Dedifferentiated amniotic fluid mesenchymal stem cell (primary cell): ENCODE results near the gene GRP.

ENCODE experiments used
- DNase-seq: peaks from one replicate; pipeline ENCODE4 v3.0.0-alpha.2; 2016; ENCODE audit errors: extremely low spot score

The GRP gene

DNA sequence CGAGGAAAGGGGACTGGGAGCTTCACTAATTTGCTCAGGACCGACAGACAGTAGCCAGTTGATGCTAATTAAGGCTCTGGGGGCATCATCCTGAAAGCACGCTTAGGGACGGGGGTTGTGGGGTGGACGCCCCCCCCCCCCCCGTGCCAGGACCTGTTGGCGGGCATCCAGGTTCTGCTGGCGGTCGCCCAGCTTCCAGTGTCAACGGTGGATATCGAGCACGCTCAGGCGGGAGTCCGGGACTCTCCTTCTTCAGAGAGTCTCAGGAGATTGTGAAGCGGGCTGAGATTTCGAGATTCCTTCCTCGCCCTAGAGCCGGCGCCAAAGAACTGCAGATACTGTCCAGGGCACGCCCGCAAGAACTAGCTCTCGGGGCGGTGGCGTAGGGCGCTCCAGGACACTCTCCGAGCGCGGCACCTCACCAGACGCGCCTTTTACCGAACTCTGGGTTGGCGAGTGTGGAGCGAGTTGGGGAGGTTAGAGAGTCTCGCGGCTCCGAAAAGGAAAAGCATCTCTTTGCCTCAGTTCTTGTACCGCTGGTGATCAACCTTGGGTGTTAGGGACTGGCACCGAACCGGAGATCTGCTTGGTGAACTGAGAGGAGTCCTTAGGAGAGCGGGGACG is 47.7 kb downstream of the GRP start:
- no peak for DNase-seq

DNA sequence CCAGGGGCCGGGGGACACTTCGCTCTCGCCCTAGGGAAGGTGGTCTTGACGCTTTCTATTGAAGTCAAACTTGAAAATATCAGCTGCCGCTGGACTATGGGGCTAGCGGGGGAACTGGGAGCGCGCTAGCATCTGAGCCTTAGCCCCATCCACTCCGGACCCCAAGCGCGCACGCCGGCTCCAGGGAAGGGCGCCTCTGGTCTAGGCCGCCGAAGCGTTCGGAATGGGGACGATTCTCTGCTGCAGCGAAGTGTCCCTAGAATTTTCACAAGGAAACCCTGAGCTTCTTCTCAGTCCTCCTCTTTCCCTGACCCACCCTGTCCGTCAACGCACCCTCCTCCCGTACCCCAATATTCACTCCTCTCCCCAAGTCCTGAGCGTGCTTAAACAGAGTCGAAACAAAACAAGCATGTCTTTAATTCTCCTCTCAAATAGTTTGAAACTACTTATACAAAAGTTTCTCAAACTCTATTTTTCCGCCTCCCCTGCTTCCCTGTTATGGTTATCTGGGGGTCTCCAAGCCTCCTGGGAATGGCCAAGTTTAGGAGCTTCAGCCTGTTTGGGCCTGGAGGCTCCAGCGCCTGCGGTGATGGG is 48.3 kb downstream of the GRP start:
- DNase-seq: no peak

DNA sequence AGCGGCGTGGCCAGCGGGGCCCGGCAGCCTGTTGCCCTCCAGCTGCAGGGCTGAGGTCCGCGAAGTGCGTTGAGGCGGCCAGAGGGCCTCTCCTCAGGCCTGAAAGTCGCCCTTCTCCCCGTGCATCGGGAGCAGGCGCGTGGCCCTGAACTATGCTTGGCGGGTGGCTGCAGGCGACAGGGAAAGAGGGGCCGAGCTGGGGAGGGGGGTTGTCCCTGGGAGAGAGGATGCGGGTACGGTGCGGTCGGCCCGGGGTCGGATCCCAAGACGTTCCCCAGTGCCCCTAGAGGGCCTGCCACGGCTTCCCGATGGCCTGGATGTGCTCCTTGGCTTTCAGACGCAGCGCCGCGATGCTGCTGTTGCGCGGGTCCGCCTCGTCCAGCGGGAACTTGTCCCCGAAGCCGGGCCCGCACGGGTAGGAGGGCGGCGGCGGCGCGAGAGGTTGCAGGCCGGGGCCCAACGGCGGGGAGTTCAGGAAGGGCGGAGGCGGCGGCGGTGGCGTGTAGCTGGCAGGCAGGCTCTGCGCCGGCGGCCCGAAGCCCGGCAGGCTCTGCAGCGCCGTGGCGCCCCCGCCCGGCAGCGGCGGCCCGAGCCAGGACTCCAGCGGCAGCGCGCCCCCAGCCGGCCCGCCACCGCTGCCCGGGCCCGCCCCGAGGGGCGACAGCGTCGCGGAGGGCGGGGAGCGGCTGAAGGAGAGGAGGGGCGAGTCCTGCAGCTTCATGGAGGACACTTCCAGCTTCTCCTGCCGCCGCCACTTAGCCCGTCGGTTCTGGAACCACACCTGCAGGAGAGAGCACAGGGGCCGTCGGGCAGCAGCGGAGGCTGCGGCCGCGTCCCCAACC is 49.0 kb downstream of the GRP start:
- no peak for DNase-seq

DNA sequence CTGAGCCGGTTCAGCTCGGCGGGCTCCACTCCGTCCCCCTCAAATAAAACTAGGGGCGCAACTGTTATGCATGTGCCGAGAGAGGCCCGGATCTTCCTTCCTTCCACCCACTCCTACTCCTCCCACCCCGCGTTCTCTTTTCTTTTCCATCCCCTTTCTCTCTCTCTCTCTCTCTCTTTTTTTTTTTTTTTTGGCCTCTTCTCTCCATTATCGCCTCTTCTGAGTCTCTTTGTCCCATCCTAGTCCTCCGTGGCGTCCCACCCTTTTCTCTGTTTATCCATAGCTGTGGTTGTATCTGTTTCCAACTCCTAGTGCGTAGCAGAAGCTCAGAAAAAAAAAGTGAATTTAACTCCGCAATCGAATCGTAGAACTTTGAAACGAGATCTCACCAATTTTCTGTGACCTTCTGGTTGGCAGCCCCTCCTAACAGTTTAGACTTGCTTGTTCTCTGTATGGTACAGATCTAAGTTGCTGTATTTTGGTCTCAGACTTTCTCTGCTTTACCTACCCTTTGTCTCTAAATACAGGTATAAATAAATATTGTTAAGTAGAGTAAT is 49.7 kb downstream of the GRP start:
- DNase-seq: no peak

DNA sequence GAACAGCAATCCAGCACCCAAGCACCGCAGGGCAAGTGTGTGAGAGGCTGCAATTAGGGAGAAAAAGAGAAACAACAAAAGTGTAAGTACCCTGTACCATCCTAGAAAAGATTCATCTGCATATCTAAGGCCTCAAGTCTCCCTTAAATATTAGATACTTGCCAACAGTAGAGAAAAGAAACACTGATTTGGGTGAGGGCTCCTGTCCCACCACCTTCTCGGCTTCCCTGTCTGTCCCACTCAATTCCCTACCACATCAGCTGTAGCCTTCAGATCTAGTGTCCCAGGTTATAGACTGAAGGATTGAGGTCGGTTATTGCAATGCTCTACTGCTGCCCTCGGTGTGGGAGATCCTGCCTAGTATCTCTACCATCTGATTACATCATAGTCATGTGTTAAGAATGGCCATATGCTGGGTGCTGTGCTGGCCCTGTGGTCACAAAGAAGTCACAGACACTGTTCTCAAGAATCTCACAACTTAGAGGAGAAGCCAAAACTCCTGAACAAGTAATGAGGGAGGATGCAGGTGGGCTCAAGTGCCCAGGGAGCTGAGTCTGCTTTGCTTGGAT is 50.8 kb downstream of the GRP start:
- DNase-seq: no peak

DNA sequence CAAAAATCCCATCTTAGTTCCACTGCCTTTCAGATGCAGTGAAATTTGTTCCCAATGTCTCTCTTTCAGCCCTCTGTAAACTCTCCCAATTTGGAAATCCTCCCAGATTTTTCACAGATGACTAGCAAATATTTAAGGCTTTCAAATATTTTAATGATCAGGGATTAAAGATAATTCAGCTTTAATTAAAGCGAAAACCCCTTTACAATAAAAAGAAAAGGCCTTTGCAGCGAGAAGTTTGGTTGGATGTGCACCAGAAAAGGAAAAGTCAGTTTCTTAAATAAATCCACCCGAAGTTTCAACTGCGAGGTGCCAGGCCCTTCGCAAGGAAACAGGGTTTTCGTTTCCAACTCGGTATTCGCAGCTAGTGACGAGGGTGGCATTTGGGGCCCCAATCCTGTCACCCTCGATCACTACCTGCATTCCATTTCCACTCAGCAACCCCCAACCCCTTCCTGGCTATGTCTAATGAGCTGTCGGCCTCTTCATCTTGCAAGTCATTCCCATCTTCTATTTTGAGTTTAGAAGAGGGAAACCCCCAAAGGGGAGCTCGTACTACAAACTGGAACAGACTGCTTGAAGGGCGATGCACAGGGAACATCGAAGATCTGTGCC is 51.8 kb downstream of the GRP start:
- no peak for DNase-seq

DNA sequence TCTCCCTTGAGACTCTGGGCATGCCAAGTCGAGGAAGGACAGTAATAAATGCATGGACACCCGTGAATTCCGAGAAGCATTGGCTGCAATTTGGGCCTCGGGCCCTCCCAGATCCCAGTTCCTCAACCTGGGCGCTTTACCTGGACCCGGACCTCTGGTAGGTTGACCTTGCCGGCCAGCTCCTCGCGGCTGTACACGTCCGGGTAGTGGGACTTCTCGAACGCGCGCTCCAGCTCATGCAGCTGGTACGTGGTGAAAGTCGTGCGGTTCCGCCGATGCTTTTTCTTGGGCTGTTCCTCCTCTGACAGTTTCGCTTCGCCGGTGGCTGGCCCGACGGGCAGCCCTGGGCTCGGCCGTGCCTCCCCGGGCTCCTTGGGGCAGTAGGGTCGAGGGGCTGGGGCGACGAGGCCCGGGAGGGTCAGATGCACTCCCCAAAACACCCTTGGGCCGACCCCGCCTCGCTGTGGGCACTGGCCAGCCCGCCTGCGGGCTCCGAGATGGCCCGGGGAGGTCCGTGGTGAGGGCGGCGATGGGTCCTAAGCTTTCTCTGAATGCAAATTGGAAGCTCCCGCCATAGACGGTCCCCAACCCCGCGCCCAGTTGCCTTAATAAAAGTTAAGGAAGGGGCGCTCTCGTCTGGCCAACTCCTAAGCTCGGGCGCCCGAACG is 52.4 kb downstream of the GRP start:
- DNase-seq: no peak

DNA sequence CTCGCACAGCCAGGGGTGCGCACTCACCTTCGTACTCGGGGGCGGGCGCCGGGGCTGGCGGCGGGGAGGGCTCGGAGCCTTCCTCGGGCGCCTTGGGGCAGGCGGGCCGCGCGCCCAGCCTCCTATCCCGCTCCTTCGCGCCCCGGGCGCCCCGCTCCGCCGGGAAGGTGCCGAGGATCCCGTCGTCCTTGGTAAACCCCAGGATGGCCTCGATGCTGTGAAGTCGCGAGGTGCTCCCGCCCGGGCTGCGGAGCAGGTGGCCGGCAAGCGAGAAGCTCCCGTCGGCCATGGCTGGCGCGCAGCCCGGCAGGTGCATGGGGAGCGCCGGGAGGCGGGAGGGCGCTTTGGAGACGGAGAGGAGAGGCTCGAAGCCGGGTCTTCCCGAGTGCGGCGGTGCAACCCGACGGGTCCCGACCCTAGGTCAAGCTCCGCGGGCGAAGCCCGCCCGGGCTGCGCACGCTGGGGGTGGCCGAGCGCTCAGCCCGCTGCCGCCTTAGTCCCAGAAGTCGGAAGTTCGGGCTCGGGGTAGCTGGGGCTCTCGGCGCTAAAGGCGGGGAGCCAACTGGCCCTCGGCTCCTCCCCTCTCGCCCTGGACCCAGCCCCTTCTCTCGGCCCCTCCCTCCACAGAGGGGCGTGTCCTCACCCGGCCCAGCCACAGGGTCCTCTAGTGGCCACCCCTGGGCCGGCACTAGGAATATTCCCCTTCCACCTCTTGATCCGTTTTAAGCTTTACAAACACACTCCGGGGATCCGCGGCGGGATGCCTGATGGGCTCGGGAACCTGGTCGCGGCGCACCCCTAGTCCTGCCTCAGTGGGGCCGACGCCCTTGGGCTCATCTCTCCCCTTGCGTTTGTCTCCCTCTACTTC is 53.2 kb downstream of the GRP start, which contains the start of gene RAX:
Gene RAX (minus strand): TSS at position 564 of the 868 bp plus-strand sequence. CDS start 248 bp downstream, at position 316.
- DNase-seq: no peak

DNA sequence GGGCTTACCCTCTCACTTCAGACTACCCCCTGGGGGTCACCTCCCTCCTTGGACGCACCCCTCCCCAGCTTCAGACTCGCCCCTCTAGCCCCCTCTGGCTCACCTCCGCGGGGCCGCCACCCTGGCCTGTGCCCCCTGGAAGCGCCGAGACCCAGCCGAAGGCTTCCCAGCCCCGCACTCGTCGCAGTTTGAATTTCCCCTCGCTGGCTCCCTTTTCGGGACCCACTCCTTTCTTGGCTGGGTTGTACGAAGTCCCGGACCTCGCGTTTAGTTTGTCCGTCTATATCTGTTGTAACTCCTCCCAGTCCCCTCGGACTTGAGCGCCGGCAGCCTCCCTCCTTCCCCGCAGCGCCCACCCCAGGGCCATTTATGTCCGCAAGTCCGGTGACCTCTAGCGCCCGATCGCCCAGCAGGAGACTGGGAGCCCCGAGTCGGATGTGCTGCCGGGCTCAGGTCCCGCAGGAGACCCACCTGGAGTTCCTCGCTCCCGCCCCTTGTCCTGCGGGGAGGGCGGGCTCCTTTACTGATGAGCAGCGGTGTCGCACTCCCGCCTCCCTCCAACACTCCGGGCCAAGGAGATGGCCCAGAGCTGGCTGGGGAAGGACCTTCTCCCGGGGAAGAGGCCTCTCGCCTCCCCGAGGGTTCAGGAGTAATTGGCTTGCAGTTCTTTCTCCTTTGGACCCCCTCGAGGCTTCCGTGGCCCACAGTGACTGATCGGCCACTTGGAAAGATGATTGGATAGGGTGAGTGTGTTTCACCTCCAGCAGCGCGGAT is 54.0 kb downstream of the GRP start:
- DNase-seq: no peak

DNA sequence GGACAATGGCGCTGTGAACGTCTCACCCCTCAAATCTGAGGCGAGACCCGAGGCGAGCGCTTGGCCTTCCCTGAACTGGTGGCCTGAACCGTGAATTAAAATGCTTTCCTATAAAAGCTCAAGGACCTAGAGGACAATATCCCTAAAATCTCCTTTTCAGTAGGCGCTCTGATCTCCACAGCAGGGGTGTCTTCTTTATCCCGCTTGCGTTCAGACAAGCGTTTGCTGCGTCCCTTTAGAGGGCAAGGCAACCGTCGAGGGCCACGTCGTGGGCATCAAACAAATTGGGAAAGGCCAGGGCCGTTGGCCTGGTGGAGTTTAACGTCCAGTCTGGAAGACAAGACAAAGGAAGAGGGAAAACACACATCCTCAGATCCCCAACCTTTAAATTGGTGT is 54.6 kb downstream of the GRP start:
- DNase-seq: no peak

DNA sequence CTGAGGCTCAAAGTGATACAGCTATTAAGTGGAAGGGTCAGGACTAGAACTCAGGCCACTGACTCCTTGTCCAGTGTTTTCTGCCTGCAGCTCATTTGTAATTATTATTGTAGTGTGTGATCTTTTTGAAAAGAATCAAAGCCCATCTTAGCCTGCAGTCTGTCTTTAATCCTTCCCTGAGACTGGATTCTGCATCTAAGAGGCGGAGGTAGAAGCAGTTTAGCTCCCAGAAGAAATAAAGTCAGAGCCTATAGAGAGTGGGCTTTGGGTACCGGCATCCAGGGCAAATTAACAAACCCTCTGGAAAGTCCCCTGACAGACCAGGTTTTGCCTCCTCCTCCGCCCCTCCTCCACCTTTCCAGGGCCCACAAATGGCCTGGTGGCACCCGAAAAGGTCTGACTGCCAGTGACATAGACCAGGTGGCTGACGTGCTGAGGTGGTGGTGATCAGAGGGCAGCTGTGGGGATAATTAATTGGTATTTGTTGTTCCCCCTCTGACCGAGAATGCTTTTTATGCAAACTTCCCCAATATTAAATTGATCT is 55.5 kb downstream of the GRP start:
- no peak for DNase-seq

DNA sequence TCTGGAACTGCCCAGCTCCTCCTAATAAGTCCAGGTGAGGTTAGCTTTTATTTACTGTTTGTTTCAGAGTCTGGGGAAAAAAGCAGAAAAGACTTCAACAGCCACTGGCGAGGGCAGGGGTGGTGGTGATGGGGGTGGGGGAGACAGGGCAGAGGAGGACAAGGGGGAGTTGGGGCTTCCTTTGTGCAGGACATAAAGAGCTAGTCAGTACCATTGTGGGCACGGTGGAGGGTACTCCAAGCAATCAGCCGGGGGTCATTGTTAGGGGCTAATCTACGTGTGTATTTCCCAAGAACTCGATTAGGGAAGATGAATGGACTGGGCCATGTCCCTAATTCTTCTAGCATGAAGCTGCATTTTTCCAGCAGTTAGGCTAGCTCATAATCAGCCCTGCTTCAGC is 56.1 kb downstream of the GRP start:
- no peak for DNase-seq

DNA sequence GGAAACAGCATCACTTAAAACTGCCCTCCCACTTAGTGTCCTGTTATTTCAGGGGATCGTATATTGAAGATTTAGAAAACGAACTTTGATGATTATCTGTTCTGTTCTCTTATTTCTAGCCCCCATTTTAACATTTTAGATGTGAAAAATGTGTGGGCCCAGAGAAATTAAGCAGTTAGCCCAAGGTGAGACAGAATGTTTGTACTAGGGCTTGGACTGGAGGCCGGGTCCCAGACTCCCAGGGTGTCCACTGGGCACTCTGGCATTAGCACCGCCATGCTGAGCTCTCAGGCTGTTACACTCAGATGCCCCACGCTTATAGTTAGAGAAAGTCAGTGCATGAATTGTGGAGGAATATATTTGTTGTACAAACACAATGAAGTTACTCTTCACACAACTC is 58.8 kb downstream of the GRP start:
- DNase-seq: no peak

DNA sequence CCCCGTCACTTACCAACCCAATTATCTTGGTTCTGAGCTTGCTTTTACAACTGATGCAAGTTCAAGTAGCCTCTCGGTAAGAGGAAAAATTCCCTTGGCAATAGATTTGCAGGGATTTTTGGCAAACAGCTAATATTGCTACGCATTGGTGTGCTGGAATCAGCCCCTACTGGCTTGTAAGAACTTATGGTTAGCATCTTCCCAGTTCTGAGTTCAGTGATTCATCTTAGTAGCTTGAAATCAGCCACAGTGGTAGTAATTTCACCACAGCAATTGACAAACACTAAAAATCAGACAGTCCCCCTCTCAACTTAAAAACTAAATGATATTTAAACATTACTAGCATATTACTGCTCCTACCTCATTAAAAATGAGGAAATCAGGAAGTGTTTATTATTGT is 59.2 kb downstream of the GRP start:
- no peak for DNase-seq

DNA sequence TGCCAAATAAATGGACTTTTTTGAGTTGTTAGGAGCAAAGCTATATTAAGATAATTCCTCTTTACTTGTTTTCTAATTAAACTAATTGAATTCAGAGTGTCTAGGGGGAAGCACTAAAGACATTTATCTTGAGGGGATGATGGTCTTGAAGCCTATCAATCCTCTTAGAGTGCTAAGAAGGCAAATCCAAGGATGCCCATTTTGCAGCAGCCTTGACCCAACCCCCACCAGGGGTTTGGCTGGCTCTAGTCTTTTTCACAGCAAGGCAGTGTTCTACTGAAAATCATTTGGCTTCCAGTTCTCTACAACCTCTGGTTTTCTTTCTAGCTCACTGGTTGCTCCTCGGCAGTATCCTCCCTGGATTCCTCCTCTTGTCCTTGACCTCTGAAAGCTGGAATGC is 59.8 kb downstream of the GRP start:
- DNase-seq: no peak
